Measurements from ENCODE around the gene GFOD2. TPM values are rescaled to one million over a fixed set of nuclear protein-coding genes. Genes with fewer than 3 reads are reported as not detected.
A peak's percentile ranks its signal among the peaks of the same experiment; 100 is the strongest.
"Not testable (repeated sequence)": the region's sequence is repeated elsewhere in the genome, so short reads cannot be mapped to it uniquely, and the experiment has no call there.

The GFOD2 gene
- total RNA-seq, 5 donors from 2014 or later (not counting 1 experiment from before 2014, with no cell fraction given), result 8.5 to 23.2 (median 16.7) TPM

DNA sequence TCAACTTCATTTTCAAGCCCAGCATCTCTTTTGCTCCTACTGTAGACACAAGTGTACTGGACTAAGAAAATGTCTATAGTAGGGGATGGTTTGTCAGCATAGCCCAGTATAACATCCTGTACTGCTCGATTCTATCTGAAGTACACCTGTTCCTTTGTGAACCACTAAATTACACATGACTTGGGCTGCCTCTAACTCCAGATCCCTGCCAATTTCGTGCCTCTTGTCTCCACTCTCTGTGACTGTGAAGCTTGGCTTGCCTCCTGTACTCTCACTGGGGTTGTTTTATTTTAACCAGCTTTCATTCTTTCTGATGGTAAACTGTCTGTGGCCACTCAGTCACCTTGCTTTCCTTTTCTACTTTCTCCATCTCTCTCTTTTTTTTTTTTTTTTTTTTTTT, 24.5 kb downstream of the GFOD2 start:
- Mint-ChIP-seq H3K27me3 (no peaks in the 10 kb centered on the region), H3K36me3 (peaks cover 17% of the 10 kb centered on the region), H3K4me1 (peaks cover 2 to 21% (median 7%) of the 10 kb centered on the region in 3 donors), H3K9me3 (no peaks in the 10 kb centered on the region), H3K27ac (no peak overlapping the region), H3K4me3 (no peak overlapping the region)
- H3K4me1 ChIP-seq (ENCODE audit: control insufficient read depth in 1 of 2, extremely low read depth in 1 of 2, insufficient read depth in 2 of 2, low read length in 2 of 2), result peaks cover 0 to 2% of the 10 kb centered on the region in 2 experiments
- H3K27me3 ChIP-seq (replicated peaks in 1 of 2; ENCODE audit: control insufficient read depth in 2 of 2, extremely low read depth in 1 of 2, insufficient read depth in 2 of 2, low read length in 1 of 2), result no peaks in the 10 kb centered on the region
- H3K9me3 ChIP-seq, result no peaks in the 10 kb centered on the region
- no peak overlapping the region for H3K27ac ChIP-seq (ENCODE audit: low read length)
- 58% methylated on average over 2 of the region's 2 CpGs for WGBS (ENCODE audit: insufficient coverage)
- ChIA-PET POLR2A (interaction anchor here in 1 of 2 donors (0.6 kb wide), 1 partner anchor 518 kb away, joined by 4 read pairs; no protein-coding TSS in a partner anchor), CTCF (interaction anchor here in 1 of 2 donors (0.5 kb wide), 1 partner anchor 31 kb away, joined by 3 read pairs; no protein-coding TSS in a partner anchor)
- DNase-seq, result no peak
- ATAC-seq (replicated peaks in 1 of 4), result no peak
- peaks cover 0 to 3% of the 10 kb centered on the region in 2 donors for H3K36me3 ChIP-seq (ENCODE audit: control insufficient read depth in 2 of 2, extremely low read depth in 1 of 2, insufficient read depth in 1 of 2, low read length in 1 of 2)
- no peak overlapping the region for H3K4me3 ChIP-seq (ENCODE audit: control insufficient read depth in 1 of 2, extremely low read depth in 1 of 2, low read length in 1 of 2)

DNA sequence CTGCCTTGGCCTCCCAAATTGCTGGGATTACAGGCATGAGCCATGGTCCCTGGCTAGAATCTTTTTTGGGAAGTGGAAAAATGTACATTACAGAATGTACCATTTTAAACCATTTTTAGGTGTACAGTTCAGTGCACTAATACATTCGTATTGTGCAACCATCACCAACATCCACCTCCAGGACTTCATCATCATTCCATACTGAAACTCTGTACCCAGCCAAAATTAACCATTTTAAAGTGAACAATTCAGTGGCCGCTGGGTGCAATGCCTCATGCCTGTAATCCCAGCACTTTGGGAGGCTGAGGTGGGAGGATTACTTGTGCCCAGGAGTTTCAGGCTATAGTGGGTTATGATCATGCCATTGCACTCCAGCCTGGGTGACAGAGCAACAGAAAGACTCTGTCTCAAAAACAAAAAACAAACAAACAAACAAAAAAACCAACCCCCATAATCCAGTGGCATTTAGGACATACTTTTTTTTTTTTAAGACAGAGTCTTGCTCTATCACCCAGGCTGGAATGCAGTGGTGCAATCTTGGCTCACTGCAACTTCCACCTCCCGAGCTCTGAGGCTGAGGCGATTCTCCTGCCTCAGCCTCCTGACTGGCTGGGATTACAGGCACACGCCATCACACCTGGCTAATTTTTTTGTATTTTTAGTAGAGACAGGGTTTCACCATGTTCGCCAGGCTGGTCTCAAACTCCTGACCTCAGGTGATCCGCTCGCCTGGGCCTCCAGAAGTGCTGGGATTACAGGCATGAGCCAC, 25.4 kb downstream of the GFOD2 start:
- H3K4me3 ChIP-seq (ENCODE audit: control insufficient read depth in 1 of 2, extremely low read depth in 1 of 2, low read length in 1 of 2); H3K9me3 Mint-ChIP-seq; H3K9me3 ChIP-seq; ATAC-seq (replicated peaks in 1 of 4); H3K36me3 ChIP-seq (ENCODE audit: control insufficient read depth in 2 of 2, extremely low read depth in 1 of 2, insufficient read depth in 1 of 2, low read length in 1 of 2); H3K4me3 Mint-ChIP-seq; H3K27me3 Mint-ChIP-seq; H3K27ac ChIP-seq (ENCODE audit: low read length); H3K27me3 ChIP-seq (replicated peaks in 1 of 2; ENCODE audit: control insufficient read depth in 2 of 2, extremely low read depth in 1 of 2, insufficient read depth in 2 of 2, low read length in 1 of 2); H3K4me1 ChIP-seq (ENCODE audit: control insufficient read depth in 1 of 2, extremely low read depth in 1 of 2, insufficient read depth in 2 of 2, low read length in 2 of 2); POLR2A ChIA-PET; DNase-seq; CTCF ChIA-PET; H3K27ac Mint-ChIP-seq: not testable (repeated sequence)
- WGBS (ENCODE audit: insufficient coverage), result 100% methylated on average over 2 of the region's 8 CpGs
- H3K4me1 Mint-ChIP-seq, result peaks cover 2 to 21% (median 7%) of the 10 kb centered on the region in 3 donors
- peaks cover 16% of the 10 kb centered on the region for H3K36me3 Mint-ChIP-seq

DNA sequence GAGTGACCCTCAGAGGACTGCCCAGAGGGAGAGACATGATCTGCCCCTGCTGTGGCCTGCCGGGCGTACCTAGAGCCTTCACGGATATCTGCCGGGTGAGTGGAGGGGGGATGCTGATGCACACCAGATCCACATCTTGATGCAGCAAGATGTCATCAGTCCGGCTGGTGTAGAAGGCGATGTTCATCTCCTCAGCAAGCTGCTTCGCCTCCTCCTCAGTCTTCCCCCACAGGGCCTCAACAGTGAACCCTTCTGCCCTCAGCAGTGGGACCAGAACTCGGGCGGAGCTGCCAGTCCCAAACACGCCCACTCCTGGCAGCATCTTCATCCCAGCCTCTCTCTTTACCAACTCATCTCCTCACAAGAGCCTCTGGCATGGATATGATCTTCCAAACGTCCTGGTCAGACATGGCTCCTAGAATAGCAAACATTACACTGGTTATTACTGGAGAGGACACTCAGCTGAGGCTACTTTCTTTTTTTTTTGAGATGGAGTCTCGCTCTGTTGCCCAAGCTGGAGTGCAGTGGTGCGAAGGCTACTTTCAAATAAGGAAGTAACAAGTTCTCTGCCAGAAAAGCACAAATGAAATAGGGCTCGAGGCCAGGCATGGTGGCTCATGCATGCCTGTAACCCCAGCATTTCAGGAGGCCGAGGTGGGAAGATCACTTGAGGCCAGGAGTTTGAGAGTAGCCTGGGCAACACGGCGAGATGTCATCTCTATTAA, 33.6 kb downstream of the GFOD2 start:
- H3K36me3 Mint-ChIP-seq, result peaks cover 31% of the 10 kb centered on the region
- WGBS (ENCODE audit: insufficient coverage), result 87% methylated on average over 9 of the region's 17 CpGs
- H3K4me1 Mint-ChIP-seq, result peaks cover 0 to 25% (median 14%) of the 10 kb centered on the region in 3 donors
- no peaks in the 10 kb centered on the region for H3K9me3 ChIP-seq
- no peak overlapping the region for H3K4me3 Mint-ChIP-seq
- H3K27me3 ChIP-seq (replicated peaks in 1 of 2; ENCODE audit: control insufficient read depth in 2 of 2, extremely low read depth in 1 of 2, insufficient read depth in 2 of 2, low read length in 1 of 2), result no peaks in the 10 kb centered on the region
- no peaks in the 10 kb centered on the region for H3K27me3 Mint-ChIP-seq
- no peaks in the 10 kb centered on the region for H3K9me3 Mint-ChIP-seq
- peak overlapping the region; percentile 38 for H3K27ac ChIP-seq (ENCODE audit: low read length)
- no peak for ATAC-seq (replicated peaks in 1 of 4)
- no peak for DNase-seq
- H3K4me1 ChIP-seq (ENCODE audit: control insufficient read depth in 1 of 2, extremely low read depth in 1 of 2, insufficient read depth in 2 of 2, low read length in 2 of 2), result peaks cover 3 to 19% of the 10 kb centered on the region in 2 experiments
- peak overlapping the region; percentile 86 to 90 for H3K27ac Mint-ChIP-seq
- H3K36me3 ChIP-seq (ENCODE audit: control insufficient read depth in 2 of 2, extremely low read depth in 1 of 2, insufficient read depth in 1 of 2, low read length in 1 of 2), result peaks cover 0 to 29% of the 10 kb centered on the region in 2 donors
- H3K4me3 ChIP-seq (ENCODE audit: control insufficient read depth in 1 of 2, extremely low read depth in 1 of 2, low read length in 1 of 2), result no peak overlapping the region
- ChIA-PET POLR2A (interaction anchor here in 1 of 2 donors (0.6 kb wide), 1 partner anchor 207 kb away, joined by 5 read pairs; no protein-coding TSS in a partner anchor), CTCF (no interaction called here)

DNA sequence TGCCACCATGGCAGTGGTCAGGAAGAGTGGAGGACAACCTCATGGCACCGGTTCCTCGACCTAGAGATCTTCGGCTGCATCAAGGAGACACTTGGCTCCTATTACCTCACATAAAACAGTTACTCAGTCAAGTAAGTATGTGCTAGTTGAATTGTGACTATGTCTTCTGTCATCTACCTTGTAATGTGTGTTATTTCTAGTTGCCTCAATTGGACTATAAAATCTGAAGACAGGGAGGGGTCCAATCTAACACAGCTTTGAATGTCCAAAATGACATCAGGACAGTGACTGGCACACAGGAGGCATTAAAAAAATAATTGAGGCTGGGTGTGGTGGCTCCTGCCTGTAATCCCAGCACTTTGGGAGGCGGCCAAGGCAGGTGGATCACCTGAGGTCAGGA, 35.3 kb downstream of the GFOD2 start:
- H3K4me3 ChIP-seq (ENCODE audit: control insufficient read depth in 1 of 2, extremely low read depth in 1 of 2, low read length in 1 of 2), result no peak overlapping the region
- Mint-ChIP-seq H3K9me3 (no peaks in the 10 kb centered on the region), H3K36me3 (peaks cover 24% of the 10 kb centered on the region), H3K4me3 (no peak overlapping the region), H3K4me1 (peaks cover 0 to 25% (median 14%) of the 10 kb centered on the region in 3 donors), H3K27me3 (no peaks in the 10 kb centered on the region), H3K27ac (peak overlapping the region in 1 of 2 donors; percentile 55)
- H3K4me1 ChIP-seq (ENCODE audit: control insufficient read depth in 1 of 2, extremely low read depth in 1 of 2, insufficient read depth in 2 of 2, low read length in 2 of 2), result peaks cover 3 to 19% of the 10 kb centered on the region in 2 experiments
- H3K9me3 ChIP-seq, result no peaks in the 10 kb centered on the region
- CTCF ChIA-PET, result interaction anchor here in 1 of 2 donors (0.5 kb wide), 1 partner anchor 171 kb away, joined by 3 read pairs; no protein-coding TSS in a partner anchor
- no peak overlapping the region for H3K27ac ChIP-seq (ENCODE audit: low read length)
- DNase-seq, result no peak
- WGBS (ENCODE audit: insufficient coverage), result 100% methylated on average over 1 of the region's 4 CpGs
- ATAC-seq (replicated peaks in 1 of 4), result no peak
- H3K27me3 ChIP-seq (replicated peaks in 1 of 2; ENCODE audit: control insufficient read depth in 2 of 2, extremely low read depth in 1 of 2, insufficient read depth in 2 of 2, low read length in 1 of 2), result no peaks in the 10 kb centered on the region
- peaks cover 0 to 29% of the 10 kb centered on the region in 2 donors for H3K36me3 ChIP-seq (ENCODE audit: control insufficient read depth in 2 of 2, extremely low read depth in 1 of 2, insufficient read depth in 1 of 2, low read length in 1 of 2)
- POLR2A ChIA-PET, result no interaction called here

DNA sequence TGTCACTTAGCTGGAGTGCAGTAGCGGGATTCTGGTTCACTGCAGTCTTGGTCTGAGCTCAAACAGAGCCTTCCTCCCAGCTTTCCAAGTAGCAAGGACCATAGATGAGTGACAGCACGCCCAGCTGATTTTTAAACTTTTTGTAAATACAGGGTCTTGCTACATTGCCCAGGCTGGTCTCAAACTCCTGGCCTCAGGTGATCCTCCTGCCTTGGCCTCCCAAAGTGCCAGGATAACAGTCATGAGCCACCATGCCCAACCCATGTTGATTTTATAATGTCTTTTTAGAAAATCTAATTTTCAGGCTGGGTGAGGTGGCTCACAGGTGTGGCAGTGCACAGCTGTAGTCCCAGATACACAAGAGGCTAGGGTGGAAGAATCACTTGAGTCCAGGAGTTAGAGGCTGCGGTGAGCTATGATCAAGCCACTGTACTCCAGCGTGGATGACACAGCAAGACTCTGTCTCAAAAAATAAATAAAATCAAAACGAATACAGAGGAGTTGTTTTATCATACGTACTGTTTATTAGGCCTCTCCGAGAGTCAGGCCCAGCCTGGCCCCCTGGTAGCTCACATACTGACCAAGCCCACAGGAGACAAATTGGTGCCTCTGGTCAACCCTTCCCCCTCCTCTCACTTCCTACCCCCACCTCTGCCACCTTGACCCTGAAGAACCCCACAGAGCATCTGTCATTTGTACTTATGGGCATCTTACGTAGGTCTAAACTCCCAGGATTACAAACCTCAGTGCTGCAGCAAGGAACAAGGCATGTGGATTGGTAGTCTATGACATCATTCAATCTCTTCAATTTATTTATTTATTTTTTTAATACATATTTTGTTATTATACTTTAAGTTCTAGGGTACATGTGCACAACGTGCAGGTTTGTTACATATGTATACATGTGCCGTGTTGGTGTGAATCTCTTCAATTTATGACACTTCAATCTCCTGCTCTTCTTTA, 38.9 kb downstream of the GFOD2 start:
- peaks cover 8 to 28% of the 10 kb centered on the region in 2 donors for H3K36me3 ChIP-seq (ENCODE audit: control insufficient read depth in 2 of 2, extremely low read depth in 1 of 2, insufficient read depth in 1 of 2, low read length in 1 of 2)
- CTCF ChIA-PET, result interaction anchor here (0.6 to 1.3 kb wide), 3 partner anchors 159 to 430 kb away, joined by 3 to 4 read pairs (median 3); no protein-coding TSS in a partner anchor
- H3K27me3 ChIP-seq (replicated peaks in 1 of 2; ENCODE audit: control insufficient read depth in 2 of 2, extremely low read depth in 1 of 2, insufficient read depth in 2 of 2, low read length in 1 of 2), result no peaks in the 10 kb centered on the region
- no peak for ATAC-seq (replicated peaks in 1 of 4)
- peak overlapping the region in 1 of 2 donors; percentile 61 for H3K27ac Mint-ChIP-seq
- H3K36me3 Mint-ChIP-seq, result peaks cover 20% of the 10 kb centered on the region
- POLR2A ChIA-PET, result no interaction called here
- H3K4me1 ChIP-seq (ENCODE audit: control insufficient read depth in 1 of 2, extremely low read depth in 1 of 2, insufficient read depth in 2 of 2, low read length in 2 of 2), result peaks cover 3 to 10% of the 10 kb centered on the region in 2 experiments
- H3K9me3 ChIP-seq, result no peaks in the 10 kb centered on the region
- no peaks in the 10 kb centered on the region for H3K9me3 Mint-ChIP-seq
- no peak overlapping the region for H3K27ac ChIP-seq (ENCODE audit: low read length)
- H3K4me3 Mint-ChIP-seq, result no peak overlapping the region
- no peaks in the 10 kb centered on the region for H3K27me3 Mint-ChIP-seq
- H3K4me1 Mint-ChIP-seq, result peaks cover 0 to 13% (median 6%) of the 10 kb centered on the region in 3 donors
- H3K4me3 ChIP-seq (ENCODE audit: control insufficient read depth in 1 of 2, extremely low read depth in 1 of 2, low read length in 1 of 2), result no peak overlapping the region
- DNase-seq, result no peak
- WGBS (ENCODE audit: insufficient coverage), result 93% methylated on average over 8 of the region's 10 CpGs
